GM19043 (cell line): ENCODE data around the gene MYBPH.

Experiments used
- ATAC-seq: cut with Tn5 transposase; IDR thresholded peaks from one replicate; pipeline ENCODE4 v1.9.1; 2021; ENCODE audit warnings: low read depth; ENCODE audit not compliant: unreplicated experiment

Gene MYBPH

GRCh38 chr1:203201516-203202205 lies 26.0 kb upstream of the MYBPH start:
- ATAC-seq = no peak

GRCh38 chr1:203200916-203201315 lies 25.3 kb upstream of the MYBPH start:
- ATAC-seq = no peak

DNA sequence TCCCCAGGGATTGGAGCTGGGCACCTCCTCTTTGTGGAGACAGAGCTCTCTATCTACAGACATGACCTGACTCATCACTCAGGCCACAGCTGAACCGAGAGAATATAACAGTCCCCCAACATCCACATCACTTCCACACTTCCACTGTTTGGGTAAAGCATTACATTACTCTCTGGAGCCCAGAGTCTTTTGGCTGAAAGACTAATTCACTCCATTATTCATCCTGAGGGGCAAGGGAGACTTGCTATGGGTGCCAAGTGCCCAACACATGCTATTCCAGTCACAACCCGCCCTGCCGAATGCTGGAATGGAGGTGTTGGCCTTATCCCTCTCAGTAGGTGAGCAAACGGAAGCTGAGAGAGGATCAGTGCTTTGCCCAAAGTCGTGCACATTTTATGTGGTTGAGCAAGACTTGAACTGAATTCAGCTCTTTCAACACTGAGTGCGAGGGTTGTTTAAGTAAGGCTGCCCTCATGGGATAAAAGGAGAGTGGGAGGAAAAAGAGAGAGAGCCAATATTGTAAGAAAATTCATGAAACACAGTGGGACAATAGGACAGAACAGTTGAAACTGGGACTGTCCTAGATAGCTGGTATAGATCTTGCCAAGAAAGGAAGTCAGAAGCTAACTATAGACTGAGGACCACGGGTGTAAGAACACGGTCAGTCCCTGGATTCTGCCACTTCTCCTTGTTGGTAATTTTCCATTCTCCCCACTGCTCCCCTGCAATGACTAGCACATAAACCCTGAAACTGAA lies 24.4 kb upstream of the MYBPH start:
- ATAC-seq = no peak

GRCh38 chr1:203199481-203199815 lies 23.8 kb upstream of the MYBPH start:
- no peak for ATAC-seq

- no peak for ATAC-seq
Measured at GRCh38 chr1:203199002-203199401, 23.4 kb upstream of the MYBPH start.

DNA sequence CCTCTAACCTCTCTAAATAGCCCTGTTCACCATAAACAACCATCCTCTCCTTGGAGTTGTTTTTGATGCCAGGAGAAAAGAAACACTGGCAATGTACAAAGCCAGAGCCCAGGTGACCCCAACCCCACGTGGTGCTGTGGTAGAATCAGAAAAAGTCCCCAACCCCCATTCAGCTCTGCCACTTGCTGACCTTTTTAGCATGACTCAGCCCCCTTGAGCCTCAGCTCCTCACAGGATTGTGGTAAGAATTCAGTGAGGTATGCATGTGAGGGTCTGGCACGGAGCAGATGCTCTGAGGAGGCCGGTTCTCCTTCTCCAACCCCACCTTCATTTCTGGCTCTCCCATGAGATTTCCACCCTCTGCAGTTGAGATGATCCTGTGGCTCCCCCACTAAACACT lies 22.0 kb upstream of the MYBPH start:
- ATAC-seq = no peak

DNA sequence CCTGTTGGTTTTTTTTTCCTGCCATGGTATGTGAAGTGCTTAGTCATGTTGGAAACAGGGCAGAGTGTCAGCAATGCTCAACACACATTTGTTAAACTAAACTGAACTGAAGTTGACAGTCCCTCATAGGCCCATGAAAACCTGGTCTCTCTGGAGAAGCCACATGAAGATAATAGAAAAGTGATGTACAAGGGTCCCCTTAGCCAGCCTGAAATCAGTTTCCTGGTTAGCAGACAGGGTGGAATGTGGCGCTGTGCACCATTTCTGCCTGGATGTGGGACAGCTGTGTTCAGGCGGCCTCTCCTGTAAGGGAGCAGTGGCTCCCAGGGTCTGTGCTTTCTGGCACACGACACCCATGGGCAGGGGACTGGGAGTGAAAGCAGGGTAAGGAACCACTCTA lies 20.7 kb upstream of the MYBPH start:
- ATAC-seq = no peak

DNA sequence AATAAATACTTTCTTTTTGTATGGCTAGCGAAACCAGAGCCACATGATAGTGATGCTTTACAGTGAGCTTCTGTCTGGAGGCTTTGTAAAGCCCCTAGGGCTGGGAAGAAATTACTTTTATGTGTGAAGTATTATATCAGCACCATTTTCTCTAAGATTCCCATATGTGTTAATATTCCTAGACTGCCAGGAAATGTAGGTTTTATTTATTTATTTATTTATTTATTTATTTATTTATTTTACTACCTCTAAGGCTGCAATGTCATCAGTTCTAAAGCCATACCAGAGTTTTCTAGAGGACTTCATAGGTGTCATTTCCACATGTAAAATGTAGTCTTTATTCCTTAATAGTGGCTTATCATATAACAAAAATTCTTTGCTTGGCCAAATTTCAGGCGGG lies 15.3 kb upstream of the MYBPH start:
- no peak for ATAC-seq

DNA sequence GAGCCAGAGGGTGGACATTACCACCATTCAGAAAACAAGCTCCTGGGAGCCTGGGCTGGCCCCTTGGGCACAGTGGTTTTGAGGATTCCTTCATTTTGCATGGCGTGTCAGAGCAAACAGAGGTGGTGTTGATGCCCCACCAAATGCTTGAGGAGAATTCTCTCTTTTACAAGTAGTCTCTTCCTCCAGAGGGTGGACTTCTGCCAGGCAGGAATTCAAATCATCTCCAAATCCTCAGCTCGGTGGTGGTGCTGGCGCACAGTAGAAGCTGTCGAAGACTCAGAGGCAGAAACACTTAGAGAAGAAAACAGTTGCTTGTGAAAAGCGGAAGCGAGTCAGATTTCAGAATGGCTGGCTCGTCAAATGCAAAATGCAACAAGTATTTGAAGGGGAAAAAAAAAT lies 14.3 kb upstream of the MYBPH start:
- ATAC-seq = no peak

DNA sequence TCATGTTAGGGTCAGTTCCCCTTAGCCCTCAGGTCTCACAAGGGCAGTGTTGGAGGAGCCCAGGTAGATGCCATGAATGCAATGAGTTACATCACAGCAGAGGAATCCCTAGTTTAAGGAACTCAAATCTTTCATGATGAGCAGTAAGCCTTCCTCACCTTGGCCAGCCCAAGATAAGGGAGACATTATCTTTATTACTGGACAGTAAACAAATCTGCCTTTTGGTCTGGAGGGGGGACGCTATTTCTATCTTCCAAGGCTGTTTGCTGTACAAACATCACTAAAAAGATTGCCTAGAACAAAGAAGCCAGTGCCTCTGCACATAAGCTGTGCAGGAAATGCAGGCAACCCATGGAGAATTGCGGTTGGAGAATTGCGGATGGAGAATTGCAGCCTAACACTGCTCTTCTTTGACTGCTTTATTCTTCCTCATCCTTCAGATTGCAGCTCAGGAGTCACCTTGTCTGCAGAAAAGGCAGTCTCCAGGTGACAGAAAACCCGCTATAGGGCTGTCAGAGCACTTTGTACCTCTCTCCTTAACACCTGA lies 13.1 kb upstream of the MYBPH start:
- ATAC-seq = no peak

GRCh38 chr1:203187689-203188264 lies 12.2 kb upstream of the MYBPH start:
- ATAC-seq = no peak

DNA sequence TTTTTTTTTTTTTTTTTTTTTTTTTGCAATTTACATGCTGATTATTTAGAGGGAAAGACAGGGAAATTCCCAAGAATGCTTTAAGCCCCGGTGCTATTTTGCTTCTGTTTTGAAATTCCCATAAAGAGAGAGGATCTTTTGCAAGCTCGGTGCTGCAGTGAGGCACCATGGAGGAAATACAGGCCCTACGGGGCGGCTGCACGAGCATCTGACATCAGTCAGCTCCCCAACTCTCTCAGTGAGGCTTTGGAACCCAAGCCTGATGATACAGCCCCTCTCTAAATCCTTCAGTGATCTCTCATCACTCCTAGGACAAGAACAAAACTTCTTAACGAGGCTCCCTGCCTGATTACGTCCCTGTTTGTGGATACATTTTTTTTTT lies 11.7 kb upstream of the MYBPH start:
- no peak for ATAC-seq

GRCh38 chr1:203186446-203187303 lies 11.0 kb upstream of the MYBPH start, which contains the start of gene CHI3L1:
CHI3L1 (minus strand) TSS chr1:203186704; CDS start chr1:203186623, 81 bp downstream.
- no peak for ATAC-seq

- no peak for ATAC-seq
Measured at GRCh38 chr1:203186091-203186445, 10.4 kb upstream of the MYBPH start.

- ATAC-seq = no peak
Measured at GRCh38 chr1:203185585-203185984, 10.0 kb upstream of the MYBPH start.

GRCh38 chr1:203185061-203185461 lies 9.4 kb upstream of the MYBPH start:
- ATAC-seq = no peak

GRCh38 chr1:203184467-203184866 lies 8.8 kb upstream of the MYBPH start:
- no peak for ATAC-seq

GRCh38 chr1:203183828-203184227 lies 8.2 kb upstream of the MYBPH start:
- ATAC-seq = no peak

DNA sequence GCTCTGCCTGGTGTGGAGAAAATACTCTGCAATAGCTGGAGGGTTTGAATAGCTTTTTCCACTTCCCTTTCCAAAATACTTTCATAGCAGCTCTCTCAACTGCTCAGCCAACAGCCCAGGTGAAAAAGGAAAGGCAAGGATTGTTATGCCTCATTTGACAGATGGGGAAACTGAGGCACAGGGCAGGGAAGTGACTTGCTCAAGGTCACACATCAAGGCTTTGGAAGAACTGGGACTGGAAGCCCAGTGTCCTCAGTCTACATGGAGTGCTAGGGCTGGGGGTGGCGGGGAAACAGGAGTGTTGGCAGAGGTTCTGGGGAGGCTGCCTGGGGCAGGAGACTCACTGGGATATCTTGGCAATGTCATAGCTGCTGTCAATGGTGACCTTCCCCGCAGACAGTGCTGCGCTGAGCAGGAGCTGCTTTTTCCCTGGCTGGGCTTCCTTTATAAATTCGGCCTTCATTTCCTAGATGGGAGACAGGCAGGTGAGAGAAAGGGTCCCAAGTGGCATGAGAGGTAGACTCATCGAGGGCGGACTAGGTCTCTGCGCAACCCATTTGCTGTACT lies 6.8 kb upstream of the MYBPH start:
- ATAC-seq = no peak

DNA sequence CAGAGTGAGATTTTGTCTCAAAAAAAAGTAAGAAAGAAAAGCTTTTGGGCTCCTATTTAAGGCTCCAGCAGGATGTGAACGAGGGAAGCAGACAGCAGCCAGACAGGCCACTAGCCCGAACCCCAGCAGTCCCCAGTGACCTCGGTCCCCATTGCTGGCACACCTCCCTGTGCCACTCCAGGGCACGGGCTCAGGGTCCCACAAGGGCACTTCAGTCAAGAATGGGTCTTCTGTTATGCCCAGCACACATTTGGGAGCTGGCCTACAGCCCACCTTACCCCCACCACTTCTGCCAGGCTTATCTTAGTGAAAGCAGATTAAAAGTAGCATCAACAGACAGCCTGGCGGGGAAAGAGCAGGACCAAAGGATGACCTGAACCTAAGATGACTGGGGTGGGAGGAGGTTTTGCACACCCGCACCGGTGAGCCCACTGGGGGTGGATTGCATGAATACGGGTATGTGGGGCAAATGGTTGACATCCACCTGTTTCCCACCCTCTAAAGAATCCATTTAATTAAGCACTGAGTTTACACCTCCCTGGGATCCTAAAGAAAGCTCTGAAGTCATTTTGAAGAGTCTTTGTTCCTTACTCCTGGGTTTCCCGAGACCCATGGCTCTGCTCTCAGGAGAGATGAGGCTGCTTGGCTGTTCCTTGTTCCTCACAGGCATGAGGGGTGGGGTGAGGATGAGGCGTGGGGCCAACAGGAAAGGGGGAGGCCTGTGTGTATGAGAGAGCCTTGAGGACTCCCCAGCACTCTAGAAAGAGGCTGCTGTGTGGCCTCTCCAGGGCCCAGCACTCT lies 6.2 kb upstream of the MYBPH start:
- no peak for ATAC-seq
